ENCODE data around the gene BGN.

GRCh38 chrX:153505361-153505760, 10.6 kb downstream of the BGN start:
- TF ChIP-seq CTCF (IDR thresholded peaks at IDR 0.05; ENCODE audit: insufficient read depth, low read length, poor library complexity, severe bottlenecking) (no peak), EZH2phosphoT487 (conservative IDR thresholded peaks at IDR 0.05; ENCODE audit: low read length) (no peak)

All from SU-DHL-6 (cell line).